H9 (cell line): ENCODE measurements around the gene DLG2. TPM values are rescaled to one million over a fixed set of nuclear protein-coding genes. Genes with fewer than 3 reads are reported as not detected.

Experiments
- DNase-seq: peaks from one replicate; pipeline ENCODE4 v3.0.0-alpha.2; 2017
- H2AFZ ChIP-seq: one replicate; pipeline ENCODE4 v1.6.1; 2013; ENCODE audit warnings: mild to moderate bottlenecking, low read length, control low read depth, moderate library complexity
- H2AK5ac ChIP-seq: 2 replicates; pipeline ENCODE4 v1.6.1; 2013; ENCODE audit warnings: low read length, control low read depth, mixed read lengths; ENCODE audit not compliant: insufficient read length
- H2BK120ac ChIP-seq: one replicate; pipeline ENCODE4 v1.6.1; 2013; ENCODE audit warnings: low read depth, mild to moderate bottlenecking, low read length, control low read depth, inconsistent platforms; ENCODE audit not compliant: poor library complexity, severe bottlenecking
- H2BK12ac ChIP-seq: 2 replicates; pipeline ENCODE4 v1.6.1; 2013; ENCODE audit warnings: low read length, control low read depth, mixed read lengths, low read depth; ENCODE audit not compliant: insufficient read length
- H2BK15ac ChIP-seq: 2 replicates; pipeline ENCODE4 v1.6.1; 2013; ENCODE audit warnings: low read depth, low read length, control low read depth
- H2BK20ac ChIP-seq: one replicate; pipeline ENCODE4 v1.6.1; 2013; ENCODE audit warnings: low read depth, mild to moderate bottlenecking, low read length, control low read depth, inconsistent platforms; ENCODE audit not compliant: poor library complexity, severe bottlenecking
- H2BK5ac ChIP-seq: 2 replicates; pipeline ENCODE4 v1.6.1; 2013; ENCODE audit warnings: low read length, control low read depth, mixed read lengths; ENCODE audit not compliant: insufficient read length
- H3K14ac ChIP-seq: 2 replicates; pipeline ENCODE4 v1.6.1; 2013; ENCODE audit warnings: low read length, control low read depth; ENCODE audit not compliant: insufficient read depth
- H3K18ac ChIP-seq: 2 replicates; pipeline ENCODE4 v1.6.1; 2013; ENCODE audit warnings: low read depth, mild to moderate bottlenecking, mixed read lengths, low read length, control low read depth; ENCODE audit not compliant: insufficient read length
- H3K23ac ChIP-seq: 2 replicates; pipeline ENCODE4 v1.6.1; 2013; ENCODE audit warnings: low read length, control low read depth, mixed read lengths, low read depth; ENCODE audit not compliant: insufficient read length
- H3K23me2 ChIP-seq: 2 replicates; pipeline ENCODE4 v1.6.1; 2013; ENCODE audit warnings: low read depth, mild to moderate bottlenecking, mixed read lengths, low read length, control low read depth; ENCODE audit not compliant: insufficient read length, poor library complexity, severe bottlenecking
- H3K27ac ChIP-seq: 2 replicates; pipeline ENCODE4 v1.5.1; 2013; ENCODE audit warnings: low read length, control low read depth, mixed read lengths, low read depth; ENCODE audit not compliant: insufficient read length
- H3K27me3 ChIP-seq: 2 replicates; pipeline ENCODE4 v1.6.1; 2013; ENCODE audit warnings: low read length, control low read depth, inconsistent platforms; ENCODE audit not compliant: insufficient read depth
- H3K4ac ChIP-seq: 2 replicates; pipeline ENCODE4 v1.6.1; 2013; ENCODE audit warnings: low read depth, mild to moderate bottlenecking, control low read depth, inconsistent platforms, low read length, moderate library complexity
- H3K4me1 ChIP-seq: 2 replicates; pipeline ENCODE4 v1.6.1; 2013; ENCODE audit warnings: low read length, control low read depth, inconsistent platforms; ENCODE audit not compliant: insufficient read depth
- H3K4me2 ChIP-seq: 2 replicates; pipeline ENCODE4 v1.6.1; 2013; ENCODE audit warnings: low read length, control low read depth, mixed read lengths; ENCODE audit not compliant: insufficient read length, insufficient read depth
- H3K56ac ChIP-seq: 2 replicates; pipeline ENCODE4 v1.6.1; 2013; ENCODE audit warnings: low read depth, mild to moderate bottlenecking, mixed read lengths, low read length, control low read depth; ENCODE audit not compliant: insufficient read length
- H3K79me1 ChIP-seq: 2 replicates; pipeline ENCODE4 v1.6.1; 2013; ENCODE audit warnings: low read depth, mild to moderate bottlenecking, moderate library complexity, low read length, control low read depth, inconsistent platforms; ENCODE audit not compliant: insufficient read depth, poor library complexity, severe bottlenecking
- H3K79me2 ChIP-seq: 2 replicates; pipeline ENCODE4 v1.6.1; 2013; ENCODE audit warnings: low read length, control low read depth, inconsistent platforms; ENCODE audit not compliant: insufficient read depth
- H3K9ac ChIP-seq: 2 replicates; pipeline ENCODE4 v1.6.1; 2013; ENCODE audit warnings: low read length, control low read depth, mixed read lengths; ENCODE audit not compliant: insufficient read length; ENCODE audit errors: extremely low read depth
- H3K9me3 ChIP-seq: one replicate; pipeline ENCODE4 v1.6.1; 2013; ENCODE audit warnings: low read depth, low read length, inconsistent platforms; ENCODE audit not compliant: control insufficient read depth
- H3T11ph ChIP-seq: one replicate; pipeline ENCODE4 v1.6.1; 2013; ENCODE audit warnings: mild to moderate bottlenecking, low read length, control low read depth, inconsistent platforms
- H4K20me1 ChIP-seq: one replicate; pipeline ENCODE4 v1.6.1; 2013; ENCODE audit not compliant: control insufficient read depth, insufficient read length, insufficient read depth
- H4K5ac ChIP-seq: 2 replicates; pipeline ENCODE4 v1.6.1; 2013; ENCODE audit warnings: low read depth, mild to moderate bottlenecking, mixed read lengths, low read length, control low read depth; ENCODE audit not compliant: insufficient read length
- H4K8ac ChIP-seq: replicated peaks from 2 replicates; pipeline ENCODE4 v1.6.1; 2013; ENCODE audit warnings: low read length, control low read depth, mixed read lengths, low read depth; ENCODE audit not compliant: insufficient read length
- H4K91ac ChIP-seq: 2 replicates; pipeline ENCODE4 v1.6.1; 2013; ENCODE audit warnings: low read depth, mild to moderate bottlenecking, moderate library complexity, mixed read lengths, low read length, control low read depth; ENCODE audit not compliant: insufficient read length
- H3K27ac Mint-ChIP-seq, 3 experiments: 2 replicates in 2 of 3; 3 replicates in 1 of 3; pipeline ENCODE4 v1.8.0; 2020 to 2021; ENCODE audit warnings: mixed read lengths in 3 of 3, mild to moderate bottlenecking in 1 of 3, moderate library complexity in 1 of 3
- H3K27me3 Mint-ChIP-seq: 2 replicates; pipeline ENCODE4 v1.8.0; 2021; ENCODE audit warnings: low read depth, mild to moderate bottlenecking, moderate library complexity, mixed read lengths
- H3K36me3 Mint-ChIP-seq, 3 experiments: 2 replicates in 2 of 3; 3 replicates in 1 of 3; pipeline ENCODE4 v1.8.0; 2020 to 2021; ENCODE audit warnings: low read depth in 3 of 3, mixed read lengths in 3 of 3; ENCODE audit not compliant: insufficient read depth in 1 of 3
- H3K4me1 Mint-ChIP-seq, 2 experiments: 2 replicates each; pipeline ENCODE4 v1.8.0; 2020; ENCODE audit warnings: mixed read lengths in 2 of 2
- H3K4me3 Mint-ChIP-seq, 2 experiments: 2 replicates in 1 of 2; 3 replicates in 1 of 2; pipeline ENCODE4 v1.8.0; 2020 to 2021; ENCODE audit warnings: mild to moderate bottlenecking in 2 of 2, mixed read lengths in 2 of 2, moderate library complexity in 1 of 2
- H3K9me3 Mint-ChIP-seq, 2 experiments: 2 replicates in 1 of 2; 3 replicates in 1 of 2; pipeline ENCODE4 v1.8.0; 2020; ENCODE audit warnings: mild to moderate bottlenecking in 2 of 2, mixed read lengths in 2 of 2, moderate library complexity in 1 of 2
- total RNA-seq: library from RNA; stranded (reverse); gene quantifications from 2 replicates; pipeline ENCODE4 v1.2.1, GENCODE V29; 2021
- TF ChIP-seq, protein P1 (sequence below): fragments of 200-600 bp; sonication (generic); conservative IDR thresholded peaks from 3 replicates; pipeline ENCODE4 v1.8.0; 2021; ENCODE audit warnings: antibody characterized with exemption, mild to moderate bottlenecking

Gene DLG2
- total RNA-seq, 1 experiment from 2014 or later, result 8.0 TPM

DNA sequence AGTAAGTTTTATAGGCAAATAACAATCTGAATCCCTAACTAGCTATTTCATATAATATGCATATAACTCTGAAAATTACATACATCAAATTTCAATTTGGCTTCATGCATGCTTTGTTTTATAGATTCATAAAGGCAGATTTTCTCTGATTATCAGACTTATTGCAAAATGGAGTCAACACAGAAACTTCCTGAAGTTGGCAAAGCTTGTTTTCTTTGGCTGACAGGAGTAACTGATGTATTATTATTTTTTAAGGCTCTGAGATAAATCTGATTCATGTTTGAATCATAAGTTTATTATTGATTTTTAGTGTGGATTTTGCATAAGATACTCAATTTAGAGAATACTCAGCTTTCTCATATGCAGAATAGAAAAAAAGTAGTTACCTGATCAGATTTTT, 1984.6 kb downstream of the DLG2 start:
- no peaks in the 10 kb centered on the region for H3K27me3 ChIP-seq
- H2BK120ac ChIP-seq, result no peak overlapping the region
- H4K8ac ChIP-seq, result no peak overlapping the region
- no peaks in the 10 kb centered on the region for H3K79me2 ChIP-seq
- DNase-seq, result no peak
- Mint-ChIP-seq H3K27ac (no peak overlapping the region), H3K27me3 (no peaks in the 10 kb centered on the region), H3K4me3 (no peak overlapping the region), H3K36me3 (no peaks in the 10 kb centered on the region), H3K9me3 (no peaks in the 10 kb centered on the region), H3K4me1 (peaks cover 3 to 4% of the 10 kb centered on the region in 2 experiments; a peak in 3 of 4 replicates)
- no peak overlapping the region for H2BK20ac ChIP-seq
- no peak overlapping the region for H2BK5ac ChIP-seq
- H4K91ac ChIP-seq, result no peak overlapping the region
- H2BK12ac ChIP-seq, result no peak overlapping the region
- no peak overlapping the region for H3K56ac ChIP-seq
- TF ChIP-seq, protein P1, sequence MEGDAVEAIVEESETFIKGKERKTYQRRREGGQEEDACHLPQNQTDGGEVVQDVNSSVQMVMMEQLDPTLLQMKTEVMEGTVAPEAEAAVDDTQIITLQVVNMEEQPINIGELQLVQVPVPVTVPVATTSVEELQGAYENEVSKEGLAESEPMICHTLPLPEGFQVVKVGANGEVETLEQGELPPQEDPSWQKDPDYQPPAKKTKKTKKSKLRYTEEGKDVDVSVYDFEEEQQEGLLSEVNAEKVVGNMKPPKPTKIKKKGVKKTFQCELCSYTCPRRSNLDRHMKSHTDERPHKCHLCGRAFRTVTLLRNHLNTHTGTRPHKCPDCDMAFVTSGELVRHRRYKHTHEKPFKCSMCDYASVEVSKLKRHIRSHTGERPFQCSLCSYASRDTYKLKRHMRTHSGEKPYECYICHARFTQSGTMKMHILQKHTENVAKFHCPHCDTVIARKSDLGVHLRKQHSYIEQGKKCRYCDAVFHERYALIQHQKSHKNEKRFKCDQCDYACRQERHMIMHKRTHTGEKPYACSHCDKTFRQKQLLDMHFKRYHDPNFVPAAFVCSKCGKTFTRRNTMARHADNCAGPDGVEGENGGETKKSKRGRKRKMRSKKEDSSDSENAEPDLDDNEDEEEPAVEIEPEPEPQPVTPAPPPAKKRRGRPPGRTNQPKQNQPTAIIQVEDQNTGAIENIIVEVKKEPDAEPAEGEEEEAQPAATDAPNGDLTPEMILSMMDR, result no peak
- no peaks in the 10 kb centered on the region for H3K79me1 ChIP-seq
- no peak overlapping the region for H3K4ac ChIP-seq
- no peak overlapping the region for H3K4me2 ChIP-seq
- H2BK15ac ChIP-seq, result no peak overlapping the region
- H4K5ac ChIP-seq, result no peak overlapping the region
- H4K20me1 ChIP-seq, result no peaks in the 10 kb centered on the region
- H3K4me1 ChIP-seq, result no peaks in the 10 kb centered on the region
- no peak overlapping the region for H3K27ac ChIP-seq
- H3T11ph ChIP-seq, result no peak overlapping the region
- no peak overlapping the region for H2AK5ac ChIP-seq
- H3K18ac ChIP-seq, result no peak overlapping the region
- no peak overlapping the region for H3K14ac ChIP-seq
- no peaks in the 10 kb centered on the region for H3K9me3 ChIP-seq
- H3K23ac ChIP-seq, result no peak overlapping the region
- no peak overlapping the region for H2AFZ ChIP-seq
- no peaks in the 10 kb centered on the region for H3K23me2 ChIP-seq
- H3K9ac ChIP-seq, result no peak overlapping the region
